Keratinocyte (primary cell): ENCODE results near the gene OR2S2. TPM values are rescaled to one million over a fixed set of nuclear protein-coding genes. Genes with fewer than 3 reads are reported as not detected.

Source experiments
- DNase-seq: peaks from one replicate; pipeline ENCODE4 v3.0.0-alpha.2; 2011; ENCODE audit warnings: low read depth, missing footprints, low spot score
- FAIRE-seq: peaks from 2 replicates; lab custom pipeline; 2011; peaks lifted over from hg19 to GRCh38; lab: Jason Lieb, UNC
- H2AFZ ChIP-seq: 2 replicates; pipeline ENCODE4 v1.6.0; 2012; ENCODE audit warnings: low read length, control low read depth, inconsistent platforms; ENCODE audit not compliant: control insufficient read depth
- H3K27ac ChIP-seq: 2 replicates; pipeline ENCODE4 v1.5.1; 2011; ENCODE audit warnings: low read length; ENCODE audit not compliant: control insufficient read depth, insufficient read depth
- H3K27me3 ChIP-seq: 3 replicates; pipeline ENCODE4 v1.6.0; 2011; ENCODE audit warnings: low read length; ENCODE audit not compliant: control insufficient read depth, insufficient read depth; ENCODE audit errors: extremely low read depth
- H3K36me3 ChIP-seq, 2 experiments: 2 replicates in 1 of 2; 3 replicates in 1 of 2; pipeline ENCODE4 v1.5.1; 2011; ENCODE audit warnings: low read length in 2 of 2, mild to moderate bottlenecking in 1 of 2; ENCODE audit not compliant: control insufficient read depth in 2 of 2, insufficient read depth in 2 of 2; ENCODE audit errors: extremely low read depth in 1 of 2
- H3K4me1 ChIP-seq: 3 replicates; pipeline ENCODE4 v1.5.1; 2011; ENCODE audit warnings: low read length; ENCODE audit not compliant: control insufficient read depth, insufficient read depth; ENCODE audit errors: extremely low read depth
- H3K4me2 ChIP-seq: 3 replicates; pipeline ENCODE4 v1.6.0; 2011; ENCODE audit warnings: low read depth, low read length; ENCODE audit not compliant: control insufficient read depth, insufficient read depth; ENCODE audit errors: extremely low read depth
- H3K4me3 ChIP-seq, 3 experiments: fragments of 200-600 bp in 1 of 3; sonication (generic) in 1 of 3; 2 replicates in 2 of 3; 3 replicates in 1 of 3; pipeline ENCODE4 v1.5.1; 2011 to 2016; ENCODE audit warnings: low read length in 3 of 3, mild to moderate bottlenecking in 3 of 3, control low read depth in 2 of 3, inconsistent platforms in 1 of 3, low read depth in 1 of 3, mixed read lengths in 1 of 3, mixed run types in 1 of 3, moderate library complexity in 1 of 3; ENCODE audit not compliant: control insufficient read depth in 2 of 3, insufficient read depth in 2 of 3; ENCODE audit errors: extremely low read depth in 1 of 3
- H3K79me2 ChIP-seq: 2 replicates; pipeline ENCODE4 v1.6.0; 2012; ENCODE audit warnings: low read length; ENCODE audit not compliant: control insufficient read depth, insufficient read depth
- H3K9ac ChIP-seq: 3 replicates; pipeline ENCODE4 v1.6.0; 2011; ENCODE audit warnings: low read length; ENCODE audit not compliant: control insufficient read depth, insufficient read depth; ENCODE audit errors: extremely low read depth
- H3K9me1 ChIP-seq: 3 replicates; pipeline ENCODE4 v1.6.0; 2011; ENCODE audit warnings: low read length; ENCODE audit not compliant: control insufficient read depth, insufficient read depth; ENCODE audit errors: extremely low read depth
- H3K9me3 ChIP-seq: 2 replicates; pipeline ENCODE4 v1.5.1; 2012; ENCODE audit warnings: low read depth, low read length; ENCODE audit not compliant: control insufficient read depth
- H4K20me1 ChIP-seq: 3 replicates; pipeline ENCODE4 v1.6.0; 2011; ENCODE audit warnings: low read length; ENCODE audit not compliant: control insufficient read depth, insufficient read depth; ENCODE audit errors: extremely low read depth
- EZH2 ChIP-seq: IDR thresholded peaks from one replicate; pipeline ENCODE4 v1.6.1; 2012; ENCODE audit warnings: inconsistent platforms, mild to moderate bottlenecking, low read length, moderate library complexity
- dilution Hi-C: fragments of 300-500 bp; cut with MboI; formaldehyde crosslinking; loops from one replicate; pipeline ENCODE4 v1.7.0; 2020; ENCODE audit warnings: low sequenced_read_pairs; ENCODE audit not compliant: extremely low pct_ligation_motif_present
- polyA plus RNA-seq, 5 experiments: library from polyadenylated mRNA; depleted of rRNA in 3 of 5; stranded (reverse) in 3 of 5; stranded (forward) in 1 of 5; unstranded in 1 of 5; fragments of >200 nt; gene quantifications; 1 replicate in 1 of 5; 2 replicates in 3 of 5; 3 replicates in 1 of 5; pipeline versions ENCODE4 v1.2.1 to v1.2.3, GENCODE V29; 2011 to 2012; ENCODE audit warnings: missing spikeins in 2 of 5, low read depth in 1 of 5, low replicate concordance in 1 of 5
- TF ChIP-seq, protein P1 (sequence below), 3 experiments: IDR thresholded peaks in 1 of 3; conservative IDR thresholded peaks in 1 of 3; optimal IDR thresholded peaks in 1 of 3; 2 replicates in 2 of 3; 3 replicates in 1 of 3; pipeline versions ENCODE3 to v1.5.1; 2011; ENCODE audit warnings: low read length in 3 of 3, mild to moderate bottlenecking in 3 of 3, moderate library complexity in 2 of 3, control low read depth in 1 of 3, inconsistent platforms in 1 of 3; ENCODE audit not compliant: insufficient read depth in 2 of 3; ENCODE audit errors: extremely low read depth in 1 of 3

The OR2S2 gene
- polyA plus RNA-seq, 1 donor (not counting 4 experiments of a cell fraction or from before 2014, with no cell fraction given): not detected

DNA sequence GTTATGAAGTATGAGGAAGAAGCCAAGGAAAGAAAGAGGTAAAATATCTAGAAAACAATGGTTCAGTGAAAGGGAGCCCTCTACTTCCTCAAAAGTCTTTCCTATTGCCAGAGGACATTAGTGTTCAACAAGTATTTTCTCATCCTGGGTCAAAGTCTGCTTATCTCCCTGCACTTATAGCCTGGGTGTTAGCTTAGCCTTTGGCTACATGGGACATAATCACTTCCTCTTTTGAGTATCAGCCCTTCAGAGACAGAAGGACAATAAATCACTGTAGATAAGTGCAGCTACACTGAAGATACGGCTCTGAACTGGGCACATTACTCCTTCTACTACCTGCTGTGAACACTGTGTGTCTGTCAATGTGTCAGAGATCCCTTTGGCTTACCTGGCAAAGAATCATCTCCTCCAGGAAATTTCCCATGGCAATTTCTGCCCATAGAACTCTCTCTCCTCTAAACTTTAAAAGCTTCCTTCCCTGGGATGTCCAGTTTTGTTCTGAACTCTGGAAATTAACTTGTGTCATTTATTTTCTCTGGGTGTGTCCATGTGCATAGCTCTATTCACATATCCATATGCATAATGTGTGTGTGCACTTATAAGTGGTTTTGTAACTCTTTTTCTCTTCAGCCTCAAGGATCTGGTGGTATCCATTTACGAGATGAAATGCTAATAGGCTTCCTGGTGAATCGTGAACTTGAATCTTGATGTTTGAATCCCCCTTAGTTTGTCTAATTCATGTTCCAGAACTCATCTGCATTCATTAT, 48.8 kb upstream of the OR2S2 start:
- Histone ChIP-seq H3K4me1 (no peaks in the 10 kb centered on the region), H3K79me2 (no peaks in the 10 kb centered on the region), H2AFZ (no peak overlapping the region), H3K27me3 (peaks cover 47% of the 10 kb centered on the region), H3K27ac (no peak overlapping the region), H3K9me1 (no peaks in the 10 kb centered on the region), H3K9ac (no peak overlapping the region), H3K4me2 (no peak overlapping the region), H3K4me3 (no peak overlapping the region), H3K9me3 (no peaks in the 10 kb centered on the region), H4K20me1 (no peaks in the 10 kb centered on the region), H3K36me3 (no peaks in the 10 kb centered on the region)
- no peak for TF ChIP-seq EZH2
- TF ChIP-seq, protein P1, sequence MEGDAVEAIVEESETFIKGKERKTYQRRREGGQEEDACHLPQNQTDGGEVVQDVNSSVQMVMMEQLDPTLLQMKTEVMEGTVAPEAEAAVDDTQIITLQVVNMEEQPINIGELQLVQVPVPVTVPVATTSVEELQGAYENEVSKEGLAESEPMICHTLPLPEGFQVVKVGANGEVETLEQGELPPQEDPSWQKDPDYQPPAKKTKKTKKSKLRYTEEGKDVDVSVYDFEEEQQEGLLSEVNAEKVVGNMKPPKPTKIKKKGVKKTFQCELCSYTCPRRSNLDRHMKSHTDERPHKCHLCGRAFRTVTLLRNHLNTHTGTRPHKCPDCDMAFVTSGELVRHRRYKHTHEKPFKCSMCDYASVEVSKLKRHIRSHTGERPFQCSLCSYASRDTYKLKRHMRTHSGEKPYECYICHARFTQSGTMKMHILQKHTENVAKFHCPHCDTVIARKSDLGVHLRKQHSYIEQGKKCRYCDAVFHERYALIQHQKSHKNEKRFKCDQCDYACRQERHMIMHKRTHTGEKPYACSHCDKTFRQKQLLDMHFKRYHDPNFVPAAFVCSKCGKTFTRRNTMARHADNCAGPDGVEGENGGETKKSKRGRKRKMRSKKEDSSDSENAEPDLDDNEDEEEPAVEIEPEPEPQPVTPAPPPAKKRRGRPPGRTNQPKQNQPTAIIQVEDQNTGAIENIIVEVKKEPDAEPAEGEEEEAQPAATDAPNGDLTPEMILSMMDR (optimal IDR thresholded peaks at IDR 0.05 in 1 of 3, IDR thresholded peaks at IDR 0.05 in 1 of 3, conservative IDR thresholded peaks at IDR 0.05 in 1 of 3; ENCODE audit: extremely low read depth in 1 of 3, insufficient read depth in 2 of 3, low read length in 3 of 3): no peak
- dilution Hi-C loops: no loop called here
- DNase-seq (no peak), FAIRE-seq (no peak)

DNA sequence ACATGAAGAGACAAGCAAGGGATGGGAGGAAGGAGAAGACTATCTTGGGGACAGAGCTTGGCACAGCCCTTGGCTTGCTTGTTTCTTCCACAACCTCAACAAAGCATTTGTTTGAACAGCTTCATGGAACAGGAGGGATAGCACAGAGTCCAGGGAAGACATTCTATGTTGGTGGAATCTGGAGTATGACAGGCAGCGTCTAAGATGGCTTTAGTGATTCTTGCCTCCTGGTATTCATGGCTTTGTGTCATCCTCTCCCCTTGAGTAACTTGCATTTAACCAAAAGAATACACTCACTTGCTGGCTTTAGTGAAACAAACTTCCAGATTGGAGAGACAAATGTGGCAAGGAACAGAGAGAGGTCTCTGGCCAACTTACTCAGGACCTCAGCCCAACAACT, 47.9 kb upstream of the OR2S2 start:
- dilution Hi-C loops: no loop called here
- no peak overlapping the region for H3K4me2 ChIP-seq
- no peak overlapping the region for H2AFZ ChIP-seq
- no peaks in the 10 kb centered on the region for H3K79me2 ChIP-seq
- no peaks in the 10 kb centered on the region for H3K4me1 ChIP-seq
- no peak overlapping the region for H3K4me3 ChIP-seq
- H3K9ac ChIP-seq: no peak overlapping the region
- H3K9me1 ChIP-seq: no peaks in the 10 kb centered on the region
- DNase-seq (no peak), FAIRE-seq (no peak)
- no peaks in the 10 kb centered on the region for H3K9me3 ChIP-seq
- peaks cover 45% of the 10 kb centered on the region for H3K27me3 ChIP-seq
- no peaks in the 10 kb centered on the region for H3K36me3 ChIP-seq
- no peak for TF ChIP-seq EZH2
- TF ChIP-seq, protein P1 (optimal IDR thresholded peaks at IDR 0.05 in 1 of 3, IDR thresholded peaks at IDR 0.05 in 1 of 3, conservative IDR thresholded peaks at IDR 0.05 in 1 of 3; ENCODE audit: extremely low read depth in 1 of 3, insufficient read depth in 2 of 3, low read length in 3 of 3): no peak
- no peaks in the 10 kb centered on the region for H4K20me1 ChIP-seq
- no peak overlapping the region for H3K27ac ChIP-seq
